ENCODE results near the gene GPATCH2.

Gene GPATCH2

GRCh38 chr1:217630711-217631591, at the start of gene GPATCH2, which contains the start of gene SPATA17:
Gene GPATCH2 (minus strand): TSS chr1:217631090. CDS start chr1:217630971, 119 bp downstream.
Gene SPATA17 (plus strand): TSS chr1:217631344. CDS start chr1:217631379, 35 bp downstream.
- H3K27ac ChIP-seq = peak within 1 kb of the TSS; percentile 96
- TF ChIP-seq ZFX (IDR thresholded peaks at IDR 0.05) (peak; percentile 69), CTCF (conservative IDR thresholded peaks at IDR 0.05) (no peak; the same call in 1 of the 2 replicates)

GRCh38 chr1:217674028-217674729, 43.3 kb upstream of the GPATCH2 start:
- TF ChIP-seq CTCF (conservative IDR thresholded peaks at IDR 0.05) (no peak), ZFX (IDR thresholded peaks at IDR 0.05) (no peak)
- no peak overlapping the region for H3K27ac ChIP-seq

GRCh38 chr1:217673387-217673786, 42.5 kb upstream of the GPATCH2 start:
- TF ChIP-seq ZFX (IDR thresholded peaks at IDR 0.05) = no peak
- TF ChIP-seq CTCF (conservative IDR thresholded peaks at IDR 0.05) = no peak
- no peak overlapping the region for H3K27ac ChIP-seq

GRCh38 chr1:217668351-217668940, 37.6 kb upstream of the GPATCH2 start:
- no peak overlapping the region for H3K27ac ChIP-seq
- no peak for TF ChIP-seq ZFX (IDR thresholded peaks at IDR 0.05)
- no peak for TF ChIP-seq CTCF (conservative IDR thresholded peaks at IDR 0.05)

GRCh38 chr1:217661407-217661806, 30.5 kb upstream of the GPATCH2 start:
- no peak overlapping the region for H3K27ac ChIP-seq
- TF ChIP-seq CTCF (conservative IDR thresholded peaks at IDR 0.05) = no peak
- TF ChIP-seq ZFX (IDR thresholded peaks at IDR 0.05) = no peak

GRCh38 chr1:217660353-217661062, 29.6 kb upstream of the GPATCH2 start:
- TF ChIP-seq CTCF (conservative IDR thresholded peaks at IDR 0.05) (peak; percentile 70), ZFX (IDR thresholded peaks at IDR 0.05) (no peak)
- H3K27ac ChIP-seq = no peak overlapping the region

Measured in C4-2B (cell line).